Liver (tissue), 3 donors: Measurements from ENCODE around the gene OR6C74.

Experiments
- CTCF ChIP-seq: fragments of 150-350 bp; IDR thresholded peaks from 2 replicates; pipeline ENCODE4 v1.5.1; 2017; ENCODE audit warnings: improper control_type of control experiment, low read depth, low read length; ENCODE audit not compliant: missing input control
- FOXA1 ChIP-seq: IDR thresholded peaks from 2 replicates; pipeline ENCODE4 v1.6.1; 2016; ENCODE audit warnings: antibody characterized with exemption
- GABPA ChIP-seq, 2 donors: IDR thresholded peaks in 1 of 2; conservative IDR thresholded peaks in 1 of 2; 2 replicates each; pipeline ENCODE4 v1.6.1; 2016; ENCODE audit warnings: antibody characterized with exemption in 2 of 2, mild to moderate bottlenecking in 1 of 2, moderate library complexity in 1 of 2
- HNF4A ChIP-seq, 2 donors: conservative IDR thresholded peaks; 2 replicates each; pipeline ENCODE4 v1.6.1; 2016; ENCODE audit warnings: antibody characterized with exemption in 2 of 2, mild to moderate bottlenecking in 2 of 2
- JUND ChIP-seq, 2 donors: IDR thresholded peaks; 2 replicates each; pipeline ENCODE4 v1.6.1; 2016; ENCODE audit warnings: antibody characterized with exemption in 2 of 2
- RAD21 ChIP-seq, 2 donors: IDR thresholded peaks; 2 replicates each; pipeline ENCODE4 v1.6.1; 2016; ENCODE audit warnings: antibody characterized with exemption in 2 of 2, mild to moderate bottlenecking in 2 of 2
- REST ChIP-seq: IDR thresholded peaks from 2 replicates; pipeline ENCODE4 v1.6.1; 2016; ENCODE audit warnings: antibody characterized with exemption, mild to moderate bottlenecking
- TAF1 ChIP-seq: conservative IDR thresholded peaks from 2 replicates; pipeline ENCODE4 v1.6.1; 2016; ENCODE audit warnings: antibody characterized with exemption, mild to moderate bottlenecking
- YY1 ChIP-seq: IDR thresholded peaks from 2 replicates; pipeline ENCODE4 v1.6.1; 2016; ENCODE audit warnings: antibody characterized with exemption, mild to moderate bottlenecking
- TF ChIP-seq, protein P1 (sequence below): IDR thresholded peaks from 2 replicates; pipeline ENCODE4 v1.6.1; 2016; ENCODE audit warnings: antibody characterized with exemption
- TF ChIP-seq, protein P2 (sequence below): IDR thresholded peaks from 2 replicates; pipeline ENCODE4 v1.6.1; 2016; ENCODE audit warnings: antibody characterized with exemption
- donor health status: healthy.
- donor health status: healthy.

DNA sequence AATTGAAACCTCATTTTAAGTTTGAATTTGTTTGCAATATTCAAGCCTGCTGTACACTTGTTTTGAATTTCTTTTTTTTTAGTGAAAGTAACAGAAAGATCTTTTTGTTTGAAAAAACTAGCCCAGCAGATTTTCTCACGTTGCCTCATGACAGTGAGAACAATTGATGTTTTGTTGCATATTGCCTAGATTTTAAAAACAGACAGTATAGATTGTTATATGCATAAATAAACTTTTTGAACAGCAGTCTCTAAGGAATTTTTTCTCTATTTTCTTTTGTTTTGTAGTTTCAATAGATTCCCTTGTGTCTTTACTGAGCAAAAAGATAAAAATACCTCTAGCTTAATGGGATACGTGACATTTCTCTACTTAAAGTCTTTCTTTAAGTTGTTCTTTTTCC is 36.6 kb downstream of the OR6C74 start:
- TF ChIP-seq CTCF (no peak), TAF1 (no peak), JUND (IDR thresholded peaks at IDR 0.05) (no peak), FOXA1 (no peak), HNF4A (conservative IDR thresholded peaks at IDR 0.05) (no peak), RAD21 (IDR thresholded peaks at IDR 0.05) (no peak), REST (no peak), GABPA (IDR thresholded peaks at IDR 0.05 in 1 of 2, conservative IDR thresholded peaks at IDR 0.05 in 1 of 2) (no peak), YY1 (no peak)
- TF ChIP-seq, protein P1, sequence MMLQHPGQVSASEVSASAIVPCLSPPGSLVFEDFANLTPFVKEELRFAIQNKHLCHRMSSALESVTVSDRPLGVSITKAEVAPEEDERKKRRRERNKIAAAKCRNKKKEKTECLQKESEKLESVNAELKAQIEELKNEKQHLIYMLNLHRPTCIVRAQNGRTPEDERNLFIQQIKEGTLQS = no peak
- TF ChIP-seq, protein P2, sequence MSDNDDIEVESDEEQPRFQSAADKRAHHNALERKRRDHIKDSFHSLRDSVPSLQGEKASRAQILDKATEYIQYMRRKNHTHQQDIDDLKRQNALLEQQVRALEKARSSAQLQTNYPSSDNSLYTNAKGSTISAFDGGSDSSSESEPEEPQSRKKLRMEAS = no peak
